ENCODE results near the gene TMEM198. TPM values are rescaled to one million over a fixed set of nuclear protein-coding genes. Genes with fewer than 3 reads are reported as not detected.

Gene TMEM198
- total and polyA plus RNA-seq, 3 experiments from 2014 or later: 5.2 to 6.0 TPM; not detected in 1

- H3K4me3 ChIP-seq (ENCODE audit: low read length): no peak overlapping the region
- no peaks in the 10 kb centered on the region for H3K9me3 ChIP-seq (ENCODE audit: low read length)
- H3K4me1 ChIP-seq (ENCODE audit: insufficient read depth, low read length): peaks cover 4% of the 10 kb centered on the region
- ChIA-PET POLR2A (interaction anchor here (0.6 kb wide), 1 partner anchor 11 kb away, joined by 3 read pairs; no protein-coding TSS in a partner anchor), CTCF (interaction anchor here (0.6 to 7.4 kb wide), 45 partner anchors 10 to 548 kb away, joined by 3 to 102 read pairs (median 4); partner anchors contain the start of genes ASIC4, CHPF, DNAJB2 and DNPEP)
- no peaks in the 10 kb centered on the region for H3K36me3 Mint-ChIP-seq
- H3K27ac Mint-ChIP-seq: peak overlapping the region in 1 of 8 donors; percentile 45
- peaks cover 25 to 73% of the 10 kb centered on the region in 2 donors for H3K27me3 Mint-ChIP-seq
- H3K4me1 Mint-ChIP-seq: peaks cover 0 to 4% (median 0%) of the 10 kb centered on the region in 3 donors
- no peaks in the 10 kb centered on the region for H3K9me3 Mint-ChIP-seq
- H3K27ac ChIP-seq (ENCODE audit: low read depth, low read length): no peak overlapping the region
- no peaks in the 10 kb centered on the region for H3K36me3 ChIP-seq (ENCODE audit: insufficient read depth, low read length)
- peaks cover 23% of the 10 kb centered on the region for H3K27me3 ChIP-seq (ENCODE audit: insufficient read depth, low read length, poor library complexity, severe bottlenecking)
- H3K4me3 Mint-ChIP-seq: no peak overlapping the region
- DNase-seq: peak; percentile 75 to 87 (median 77)
Observed at GRCh38 chr2:219530048-219530963, 13.5 kb upstream of the TMEM198 start.

GRCh38 chr2:219531639-219532377 is 12.0 kb upstream of the TMEM198 start:
- H3K27me3 Mint-ChIP-seq: peaks cover 20 to 62% of the 10 kb centered on the region in 2 donors
- no peaks in the 10 kb centered on the region for H3K9me3 ChIP-seq (ENCODE audit: low read length)
- H3K27ac Mint-ChIP-seq: peak overlapping the region in 1 of 8 donors; percentile 69

GRCh38 chr2:219532378-219532649 is 11.5 kb upstream of the TMEM198 start:
- ChIA-PET POLR2A (no interaction called here), CTCF (interaction anchor here (0.8 to 7.4 kb wide), 7 partner anchors 9 to 130 kb away, joined by 3 to 102 read pairs (median 4); partner anchors contain the start of genes CHPF, GMPPA and TMEM198)
- no peaks in the 10 kb centered on the region for H3K36me3 Mint-ChIP-seq
- peaks cover 20 to 57% of the 10 kb centered on the region in 2 donors for H3K27me3 Mint-ChIP-seq
- H3K27ac Mint-ChIP-seq: no peak overlapping the region
- Histone ChIP-seq H3K27me3 (ENCODE audit: insufficient read depth, low read length, poor library complexity, severe bottlenecking) (peaks cover 16% of the 10 kb centered on the region), H3K4me3 (ENCODE audit: low read length) (no peak overlapping the region), H3K27ac (ENCODE audit: low read depth, low read length) (no peak overlapping the region), H3K36me3 (ENCODE audit: insufficient read depth, low read length) (no peaks in the 10 kb centered on the region), H3K4me1 (ENCODE audit: insufficient read depth, low read length) (peaks cover 4% of the 10 kb centered on the region), H3K9me3 (ENCODE audit: low read length) (no peaks in the 10 kb centered on the region)
- no peak for DNase-seq
- no peaks in the 10 kb centered on the region for H3K9me3 Mint-ChIP-seq
- no peak overlapping the region for H3K4me3 Mint-ChIP-seq
- peaks cover 0 to 4% (median 0%) of the 10 kb centered on the region in 3 donors for H3K4me1 Mint-ChIP-seq

More at GRCh38 chr2:219531639-219532377, 12.0 kb upstream of the TMEM198 start:
- Histone ChIP-seq H3K27ac (ENCODE audit: low read depth, low read length) (no peak overlapping the region), H3K4me3 (ENCODE audit: low read length) (no peak overlapping the region), H3K4me1 (ENCODE audit: insufficient read depth, low read length) (peaks cover 4% of the 10 kb centered on the region), H3K27me3 (ENCODE audit: insufficient read depth, low read length, poor library complexity, severe bottlenecking) (peaks cover 16% of the 10 kb centered on the region), H3K36me3 (ENCODE audit: insufficient read depth, low read length) (no peaks in the 10 kb centered on the region)
- Mint-ChIP-seq H3K9me3 (no peaks in the 10 kb centered on the region), H3K36me3 (no peaks in the 10 kb centered on the region), H3K4me3 (no peak overlapping the region), H3K4me1 (peaks cover 0 to 4% (median 0%) of the 10 kb centered on the region in 3 donors)
- POLR2A ChIA-PET: no interaction called here
- CTCF ChIA-PET: interaction anchor here (0.8 to 7.4 kb wide), 14 partner anchors 10 to 550 kb away, joined by 3 to 102 read pairs (median 4); partner anchors contain the start of genes CHPF, GMPPA, STK11IP and TMEM198
- DNase-seq: no peak

- H3K36me3 ChIP-seq (ENCODE audit: insufficient read depth, low read length): no peaks in the 10 kb centered on the region
- peaks cover 16% of the 10 kb centered on the region for H3K27me3 ChIP-seq (ENCODE audit: insufficient read depth, low read length, poor library complexity, severe bottlenecking)
- Mint-ChIP-seq H3K27ac (peak overlapping the region in 1 of 8 donors; percentile 75), H3K4me3 (peak overlapping the region in 1 of 7 donors; percentile 51), H3K36me3 (peaks cover 0 to 3% (median 0%) of the 10 kb centered on the region in 3 donors), H3K9me3 (no peaks in the 10 kb centered on the region), H3K27me3 (peaks cover 9 to 42% of the 10 kb centered on the region in 2 donors), H3K4me1 (peaks cover 0 to 4% (median 0%) of the 10 kb centered on the region in 3 donors)
- no peaks in the 10 kb centered on the region for H3K9me3 ChIP-seq (ENCODE audit: low read length)
- H3K4me1 ChIP-seq (ENCODE audit: insufficient read depth, low read length): peaks cover 4% of the 10 kb centered on the region
- H3K27ac ChIP-seq (ENCODE audit: low read depth, low read length): no peak overlapping the region
- H3K4me3 ChIP-seq (ENCODE audit: low read length): no peak overlapping the region
- CTCF ChIA-PET: interaction anchor here (0.7 to 6.0 kb wide), 2 partner anchors 7 to 58 kb away, joined by 3 to 44 read pairs; partner anchors contain the start of genes CHPF and TMEM198
- POLR2A ChIA-PET: interaction anchor here (0.5 kb wide), 1 partner anchor 142 kb away, joined by 3 read pairs; no protein-coding TSS in a partner anchor
- no peak for DNase-seq
Observed at GRCh38 chr2:219533930-219534661, 9.7 kb upstream of the TMEM198 start.

- Mint-ChIP-seq H3K27ac (no peak overlapping the region), H3K27me3 (peaks cover 0 to 19% of the 10 kb centered on the region in 2 donors), H3K4me1 (peaks cover 4 to 5% (median 4%) of the 10 kb centered on the region in 3 donors), H3K36me3 (peaks cover 0 to 12% (median under 1%) of the 10 kb centered on the region in 3 donors), H3K9me3 (no peaks in the 10 kb centered on the region), H3K4me3 (no peak overlapping the region)
- H3K36me3 ChIP-seq (ENCODE audit: insufficient read depth, low read length): no peaks in the 10 kb centered on the region
- H3K4me1 ChIP-seq (ENCODE audit: insufficient read depth, low read length): peaks cover 3% of the 10 kb centered on the region
- no peak overlapping the region for H3K27ac ChIP-seq (ENCODE audit: low read depth, low read length)
- CTCF ChIA-PET: interaction anchor here (2.1 kb wide), 1 partner anchor 41 kb away, joined by 8 read pairs; a partner anchor contains a TSS
- no peaks in the 10 kb centered on the region for H3K9me3 ChIP-seq (ENCODE audit: low read length)
- POLR2A ChIA-PET: no interaction called here
- H3K27me3 ChIP-seq (ENCODE audit: insufficient read depth, low read length, poor library complexity, severe bottlenecking): no peaks in the 10 kb centered on the region
- H3K4me3 ChIP-seq (ENCODE audit: low read length): no peak overlapping the region
- DNase-seq: no peak
Observed at GRCh38 chr2:219536425-219536824, 7.4 kb upstream of the TMEM198 start.

- Histone ChIP-seq H3K27ac (ENCODE audit: low read depth, low read length) (no peak overlapping the region), H3K4me1 (ENCODE audit: insufficient read depth, low read length) (peaks cover 8% of the 10 kb centered on the region), H3K36me3 (ENCODE audit: insufficient read depth, low read length) (no peaks in the 10 kb centered on the region), H3K9me3 (ENCODE audit: low read length) (no peaks in the 10 kb centered on the region), H3K4me3 (ENCODE audit: low read length) (no peak overlapping the region), H3K27me3 (ENCODE audit: insufficient read depth, low read length, poor library complexity, severe bottlenecking) (no peaks in the 10 kb centered on the region)
- ChIA-PET POLR2A (no interaction called here), CTCF (interaction anchor here (2.1 kb wide), 1 partner anchor 41 kb away, joined by 8 read pairs; a partner anchor contains a TSS)
- no peak for DNase-seq
- H3K9me3 Mint-ChIP-seq: no peaks in the 10 kb centered on the region
- peaks cover 0 to 12% (median 2%) of the 10 kb centered on the region in 3 donors for H3K36me3 Mint-ChIP-seq
- no peak overlapping the region for H3K4me3 Mint-ChIP-seq
- peak overlapping the region in 1 of 8 donors; percentile 32 for H3K27ac Mint-ChIP-seq
- H3K27me3 Mint-ChIP-seq: peaks cover 1 to 15% of the 10 kb centered on the region in 2 donors
- H3K4me1 Mint-ChIP-seq: peaks cover 5 to 10% (median 7%) of the 10 kb centered on the region in 3 donors
Observed at GRCh38 chr2:219536967-219537366, 6.9 kb upstream of the TMEM198 start.

Data from CD8-positive, alpha-beta memory T cell (primary cell).